GM23248 (cell line): ENCODE measurements around the gene TNS3.

Experiments used
- EZH2 ChIP-seq: fragments of 200-600 bp; sonication (generic); IDR thresholded peaks from 2 replicates; pipeline ENCODE4 v1.6.1; 2018; ENCODE audit warnings: antibody characterized with exemption, mild to moderate bottlenecking; ENCODE audit not compliant: insufficient read depth, poor library complexity, severe bottlenecking
- EZH2phosphoT487 ChIP-seq: fragments of 200-600 bp; sonication (generic); IDR thresholded peaks from 2 replicates; pipeline ENCODE4 v1.6.1; 2018; ENCODE audit warnings: antibody characterized with exemption, moderate library complexity, mild to moderate bottlenecking, low read depth; ENCODE audit not compliant: insufficient read depth

GRCh38 chr7:47516985-47517600 lies 64.8 kb downstream of the TNS3 start:
- no peak for TF ChIP-seq EZH2
- TF ChIP-seq EZH2phosphoT487: no peak
